MM.1S (cell line): ENCODE results near the gene LOXL1.

Source experiments
- DNase-seq: peaks from one replicate; pipeline ENCODE4 v3.0.0-alpha.2; 2015
- H2AFZ ChIP-seq: fragments of 300-600 bp; sonication (generic); 2 replicates; pipeline ENCODE4 v1.6.0; 2016; ENCODE audit warnings: antibody characterized with exemption, low read length
- H3F3A ChIP-seq: fragments of 300-600 bp; sonication (generic); 2 replicates; pipeline ENCODE4 v1.6.1; 2016; ENCODE audit warnings: mild to moderate bottlenecking, antibody characterized with exemption, low read length, moderate library complexity, mixed read lengths; ENCODE audit not compliant: insufficient read depth
- H3K27ac ChIP-seq: fragments of 300-600 bp; sonication (generic); 2 replicates; pipeline ENCODE4 v1.5.1; 2016; ENCODE audit warnings: mild to moderate bottlenecking, low read length
- H3K27me3 ChIP-seq: fragments of 300-600 bp; sonication (generic); replicated peaks from 2 replicates; pipeline ENCODE4 v1.6.0; 2016; ENCODE audit warnings: low read length; ENCODE audit not compliant: insufficient read depth
- H3K36me3 ChIP-seq: fragments of 300-600 bp; sonication (generic); replicated peaks from 2 replicates; pipeline ENCODE4 v1.6.1; 2016; ENCODE audit warnings: mild to moderate bottlenecking, low read length, mixed read lengths; ENCODE audit not compliant: insufficient read depth
- H3K4me1 ChIP-seq: fragments of 300-600 bp; sonication (generic); 2 replicates; pipeline ENCODE4 v1.6.1; 2016; ENCODE audit warnings: low read length, mixed read lengths
- H3K4me2 ChIP-seq: fragments of 300-600 bp; sonication (generic); 2 replicates; pipeline ENCODE4 v1.6.0; 2016; ENCODE audit warnings: low read depth, low read length
- H3K4me3 ChIP-seq: fragments of 300-600 bp; sonication (generic); 2 replicates; pipeline ENCODE4 v1.5.1; 2016; ENCODE audit warnings: low read length, mixed read lengths
- H3K79me2 ChIP-seq: fragments of 300-600 bp; sonication (generic); 2 replicates; pipeline ENCODE4 v1.6.1; 2016; ENCODE audit warnings: mixed run types, low read length, mixed read lengths
- H3K9ac ChIP-seq: fragments of 300-600 bp; sonication (generic); 2 replicates; pipeline ENCODE4 v1.6.1; 2016; ENCODE audit warnings: low read length, mixed read lengths
- H3K9me2 ChIP-seq: fragments of 300-600 bp; sonication (generic); replicated peaks from 2 replicates; pipeline ENCODE4 v1.6.1; 2016; ENCODE audit warnings: mild to moderate bottlenecking, low read length, mixed read lengths; ENCODE audit not compliant: insufficient read depth
- H3K9me3 ChIP-seq: fragments of 300-600 bp; sonication (generic); replicated peaks from 2 replicates; pipeline ENCODE4 v1.6.1; 2016; ENCODE audit warnings: mild to moderate bottlenecking, low read length, mixed read lengths; ENCODE audit not compliant: insufficient read depth
- H4K20me1 ChIP-seq: fragments of 300-600 bp; sonication (generic); 2 replicates; pipeline ENCODE4 v1.6.1; 2016; ENCODE audit warnings: mild to moderate bottlenecking, low read length, moderate library complexity, mixed read lengths; ENCODE audit not compliant: insufficient read depth
- EZH2 ChIP-seq: fragments of 300-600 bp; sonication (generic); optimal IDR thresholded peaks from 2 replicates; pipeline ENCODE3; 2017; ENCODE audit warnings: low read depth, mild to moderate bottlenecking, antibody characterized with exemption, low read length, mixed read lengths
- EZH2phosphoT487 ChIP-seq: fragments of 300-600 bp; sonication (generic); IDR thresholded peaks from 2 replicates; pipeline ENCODE4 v1.6.1; 2018; ENCODE audit warnings: antibody characterized with exemption, low read length
- TF ChIP-seq, protein P1 (sequence below): fragments of 300-600 bp; sonication (generic); IDR thresholded peaks from 2 replicates; pipeline ENCODE4 v1.5.1; 2016; ENCODE audit warnings: antibody characterized with exemption, low read length, mixed read lengths

Gene LOXL1

GRCh38 chr15:73930371-73930770 lies 4.1 kb downstream of the LOXL1 start:
- no peaks in the 10 kb centered on the region for H4K20me1 ChIP-seq
- H3K9me2 ChIP-seq: no peaks in the 10 kb centered on the region
- TF ChIP-seq EZH2phosphoT487 (no peak), EZH2 (no peak)
- TF ChIP-seq, protein P1, sequence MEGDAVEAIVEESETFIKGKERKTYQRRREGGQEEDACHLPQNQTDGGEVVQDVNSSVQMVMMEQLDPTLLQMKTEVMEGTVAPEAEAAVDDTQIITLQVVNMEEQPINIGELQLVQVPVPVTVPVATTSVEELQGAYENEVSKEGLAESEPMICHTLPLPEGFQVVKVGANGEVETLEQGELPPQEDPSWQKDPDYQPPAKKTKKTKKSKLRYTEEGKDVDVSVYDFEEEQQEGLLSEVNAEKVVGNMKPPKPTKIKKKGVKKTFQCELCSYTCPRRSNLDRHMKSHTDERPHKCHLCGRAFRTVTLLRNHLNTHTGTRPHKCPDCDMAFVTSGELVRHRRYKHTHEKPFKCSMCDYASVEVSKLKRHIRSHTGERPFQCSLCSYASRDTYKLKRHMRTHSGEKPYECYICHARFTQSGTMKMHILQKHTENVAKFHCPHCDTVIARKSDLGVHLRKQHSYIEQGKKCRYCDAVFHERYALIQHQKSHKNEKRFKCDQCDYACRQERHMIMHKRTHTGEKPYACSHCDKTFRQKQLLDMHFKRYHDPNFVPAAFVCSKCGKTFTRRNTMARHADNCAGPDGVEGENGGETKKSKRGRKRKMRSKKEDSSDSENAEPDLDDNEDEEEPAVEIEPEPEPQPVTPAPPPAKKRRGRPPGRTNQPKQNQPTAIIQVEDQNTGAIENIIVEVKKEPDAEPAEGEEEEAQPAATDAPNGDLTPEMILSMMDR: no peak
- no peak for DNase-seq
- no peaks in the 10 kb centered on the region for H3K4me1 ChIP-seq
- no peaks in the 10 kb centered on the region for H3K79me2 ChIP-seq
- H3K4me3 ChIP-seq: no peak overlapping the region
- no peak overlapping the region for H3K4me2 ChIP-seq
- H3K36me3 ChIP-seq: no peaks in the 10 kb centered on the region
- H3K27ac ChIP-seq: no peak overlapping the region
- no peak overlapping the region for H2AFZ ChIP-seq
- no peaks in the 10 kb centered on the region for H3K9me3 ChIP-seq
- H3K9ac ChIP-seq: no peak overlapping the region
- peaks cover 36% of the 10 kb centered on the region for H3K27me3 ChIP-seq
- no peaks in the 10 kb centered on the region for H3F3A ChIP-seq

DNA sequence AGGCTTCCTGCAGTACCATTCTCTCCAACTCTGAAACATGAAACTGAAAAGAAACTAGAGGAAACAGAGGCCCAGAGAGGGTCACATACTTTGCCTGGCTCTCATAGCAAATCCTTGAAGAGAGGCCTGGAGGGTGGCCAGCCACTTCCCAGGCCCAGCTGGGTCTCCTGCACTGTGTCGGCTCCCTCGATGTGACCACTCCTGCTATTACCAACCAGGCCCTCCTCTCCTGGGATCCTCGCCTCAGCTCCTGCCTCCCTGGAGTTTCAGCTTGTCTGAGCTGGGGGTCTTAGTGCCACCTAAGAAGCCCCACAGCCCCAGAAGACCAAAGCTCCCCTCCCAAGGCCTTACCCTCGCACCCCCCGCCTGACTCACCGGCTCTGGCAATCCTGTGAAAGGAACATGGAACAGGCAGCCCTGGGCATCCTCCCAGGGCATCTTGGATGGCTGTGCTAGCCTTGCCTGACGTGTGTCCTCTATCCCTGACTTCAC lies 4.6 kb downstream of the LOXL1 start:
- Histone ChIP-seq H3K27ac (no peak overlapping the region), H3K4me1 (no peaks in the 10 kb centered on the region), H3K9ac (no peak overlapping the region), H4K20me1 (no peaks in the 10 kb centered on the region), H3F3A (no peaks in the 10 kb centered on the region), H3K4me2 (no peak overlapping the region), H2AFZ (no peak overlapping the region), H3K9me3 (no peaks in the 10 kb centered on the region), H3K36me3 (no peaks in the 10 kb centered on the region), H3K9me2 (no peaks in the 10 kb centered on the region), H3K79me2 (no peaks in the 10 kb centered on the region), H3K27me3 (peaks cover 36% of the 10 kb centered on the region), H3K4me3 (no peak overlapping the region)
- TF ChIP-seq, protein P1: no peak
- TF ChIP-seq EZH2 (no peak), EZH2phosphoT487 (no peak)
- no peak for DNase-seq

GRCh38 chr15:73931441-73931840 lies 5.2 kb downstream of the LOXL1 start:
- DNase-seq: no peak
- no peak overlapping the region for H3K4me3 ChIP-seq
- H3K27me3 ChIP-seq: peaks cover 34% of the 10 kb centered on the region; the same call in 1 of the 2 replicates
- no peak overlapping the region for H3K9ac ChIP-seq
- H2AFZ ChIP-seq: no peak overlapping the region
- TF ChIP-seq, protein P1: no peak
- TF ChIP-seq EZH2: no peak
- no peak for TF ChIP-seq EZH2phosphoT487
- no peaks in the 10 kb centered on the region for H4K20me1 ChIP-seq
- no peaks in the 10 kb centered on the region for H3K9me2 ChIP-seq
- H3K4me1 ChIP-seq: no peaks in the 10 kb centered on the region
- no peaks in the 10 kb centered on the region for H3K36me3 ChIP-seq
- no peaks in the 10 kb centered on the region for H3F3A ChIP-seq
- H3K4me2 ChIP-seq: no peak overlapping the region
- no peaks in the 10 kb centered on the region for H3K9me3 ChIP-seq
- H3K79me2 ChIP-seq: no peaks in the 10 kb centered on the region
- no peak overlapping the region for H3K27ac ChIP-seq
